NCI-H524 (cell line): ENCODE measurements around the gene CKLF.
"Not testable (repeated sequence)": the region's sequence is repeated elsewhere in the genome, so short reads cannot be mapped to it uniquely, and the experiment has no call there.

Experiments used
- DNase-seq, 2 experiments: peaks; one replicate each; lab custom pipeline; 2025; lab: John Stamatoyannopoulos, UW

CKLF gene

DNA sequence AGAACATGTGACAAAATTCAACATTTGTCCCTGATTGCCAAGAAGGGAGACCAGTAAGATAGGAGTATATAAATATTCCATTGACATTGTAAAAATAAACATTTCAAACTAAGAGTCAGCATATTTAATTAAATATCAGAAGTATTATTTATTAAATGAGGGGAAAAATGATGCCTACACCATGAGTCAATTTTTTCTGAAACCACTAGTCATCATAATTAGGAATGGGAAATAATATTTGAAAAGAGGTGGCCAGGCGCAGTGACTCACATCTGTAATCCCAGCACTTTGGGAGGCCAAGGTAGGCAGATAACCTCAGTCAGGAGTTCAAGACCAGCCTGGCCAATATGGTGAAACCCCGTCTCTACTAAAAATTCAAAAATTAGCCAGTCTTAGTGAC lies 16.0 kb downstream of the CKLF start:
- DNase-seq: no peak

DNA sequence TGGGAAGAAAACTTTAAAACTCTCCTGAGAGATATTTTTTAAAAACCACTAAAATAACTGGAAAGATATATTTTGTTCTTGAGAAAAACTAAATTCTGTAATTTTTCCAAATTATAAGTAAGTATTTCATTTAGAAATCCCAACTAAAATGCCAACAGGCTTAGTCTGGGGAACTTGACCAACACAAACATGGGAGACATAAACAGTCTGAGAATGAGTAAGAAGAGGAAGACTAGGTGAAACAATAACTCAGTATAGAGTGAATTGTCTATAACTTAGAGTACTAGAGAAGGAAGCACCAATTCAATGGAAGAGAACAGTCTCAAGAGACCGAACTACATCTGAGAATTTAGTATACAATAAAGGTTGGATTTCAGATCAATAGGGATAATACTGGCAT lies 16.8 kb downstream of the CKLF start:
- no peak for DNase-seq

DNA sequence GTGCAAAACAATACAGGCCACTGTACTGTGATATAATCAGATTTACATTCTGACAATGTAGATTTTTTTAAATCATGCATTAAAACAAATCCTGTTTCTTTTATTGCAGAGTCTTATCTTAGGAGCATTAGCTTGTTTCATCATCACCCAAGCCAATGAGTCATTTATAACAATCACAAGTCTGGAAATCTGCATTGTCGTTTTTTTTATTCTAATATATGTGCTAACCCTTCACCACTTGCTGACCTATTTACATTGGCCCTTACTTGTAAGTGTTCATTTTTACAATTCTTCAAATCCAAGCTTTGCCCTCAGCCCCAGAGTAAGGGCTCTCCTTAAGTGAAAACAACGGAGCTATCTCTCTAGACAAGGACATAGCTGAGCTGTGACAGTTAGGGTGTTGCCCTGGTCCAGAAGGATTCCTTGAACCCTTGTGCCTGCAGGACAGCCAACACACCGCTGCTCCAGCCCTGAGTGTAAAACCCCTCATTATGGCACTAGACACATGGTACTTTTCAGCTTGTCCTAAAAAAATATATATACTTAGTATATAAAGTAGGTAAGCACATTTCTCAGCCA lies 17.5 kb downstream of the CKLF start:
- DNase-seq: no peak

DNA sequence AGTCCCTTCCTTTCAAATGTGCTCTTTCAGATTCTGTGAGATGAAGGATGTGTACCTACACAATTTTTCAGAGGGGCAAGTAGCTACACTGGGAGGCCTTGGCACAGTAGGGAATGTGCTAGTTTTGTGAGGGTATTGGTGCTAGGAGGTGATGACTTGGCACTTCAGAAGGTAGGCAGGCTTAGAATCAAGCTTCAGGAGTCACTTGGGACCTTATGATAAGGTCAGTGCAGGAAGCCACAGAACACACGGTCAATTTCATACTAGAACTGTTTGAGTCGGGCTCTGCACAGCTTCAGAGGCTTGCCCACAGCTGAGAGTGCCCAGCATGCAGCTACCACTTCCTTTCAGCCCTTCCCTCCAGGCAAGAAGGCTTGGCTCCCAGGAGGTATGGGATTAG lies 20.0 kb downstream of the CKLF start:
- no peak for DNase-seq

DNA sequence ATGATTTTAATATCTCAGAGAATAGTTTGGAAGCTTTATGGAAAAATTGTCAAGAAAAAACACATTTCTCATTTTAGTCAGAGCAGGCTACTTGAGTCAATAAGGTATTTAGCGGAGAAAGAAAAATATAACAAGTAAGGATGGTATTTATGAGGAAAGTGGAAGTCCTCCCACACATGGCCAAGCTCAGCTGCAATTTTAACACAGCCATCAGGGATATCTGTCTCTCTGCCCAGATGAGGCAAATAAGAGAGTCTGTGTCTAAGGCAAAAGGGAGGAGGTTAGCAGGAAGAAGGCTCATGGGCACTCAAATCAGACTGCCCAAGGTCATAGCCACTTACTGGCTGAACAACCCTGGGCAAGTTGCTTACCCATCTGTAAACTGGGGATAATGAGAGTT lies 21.7 kb downstream of the CKLF start:
- DNase-seq: no peak

DNA sequence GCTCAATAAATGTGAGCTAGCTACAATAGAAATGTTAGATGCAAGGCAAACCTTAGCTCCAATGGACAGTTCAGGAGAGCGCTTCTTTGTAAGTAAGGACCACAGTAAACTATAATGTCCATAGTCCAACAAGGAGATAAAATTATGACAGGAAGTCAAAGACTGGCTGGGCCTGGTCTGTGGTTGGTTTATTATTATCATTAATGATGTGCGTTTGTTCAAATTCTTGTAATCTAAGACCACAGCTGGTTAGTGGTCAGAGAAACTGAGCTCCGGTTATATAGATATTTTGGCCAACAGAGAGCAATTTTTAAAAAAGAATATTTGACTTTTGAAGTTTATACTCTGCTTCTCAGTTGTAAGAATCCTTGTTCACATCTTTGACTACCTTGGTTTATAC lies 22.2 kb downstream of the CKLF start:
- no peak for DNase-seq

DNA sequence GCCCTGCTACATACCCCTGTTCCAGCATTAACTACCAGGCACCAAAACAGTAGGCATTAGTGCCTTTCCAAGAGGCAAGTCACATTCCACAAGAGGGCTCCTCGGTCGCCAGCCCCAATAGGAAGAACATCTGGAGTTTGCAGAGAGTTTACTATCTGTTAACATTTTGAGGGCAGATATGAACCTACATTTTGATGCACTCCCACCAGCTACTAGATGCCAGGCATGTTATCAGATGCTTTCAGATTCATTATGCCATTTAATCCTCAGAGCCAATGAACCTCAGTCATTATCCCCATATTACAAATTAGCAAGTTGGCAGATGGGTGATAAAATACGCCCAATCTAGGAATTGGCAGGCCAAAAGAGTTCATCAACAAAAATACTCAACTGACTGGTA lies 22.7 kb downstream of the CKLF start:
- no peak for DNase-seq

DNA sequence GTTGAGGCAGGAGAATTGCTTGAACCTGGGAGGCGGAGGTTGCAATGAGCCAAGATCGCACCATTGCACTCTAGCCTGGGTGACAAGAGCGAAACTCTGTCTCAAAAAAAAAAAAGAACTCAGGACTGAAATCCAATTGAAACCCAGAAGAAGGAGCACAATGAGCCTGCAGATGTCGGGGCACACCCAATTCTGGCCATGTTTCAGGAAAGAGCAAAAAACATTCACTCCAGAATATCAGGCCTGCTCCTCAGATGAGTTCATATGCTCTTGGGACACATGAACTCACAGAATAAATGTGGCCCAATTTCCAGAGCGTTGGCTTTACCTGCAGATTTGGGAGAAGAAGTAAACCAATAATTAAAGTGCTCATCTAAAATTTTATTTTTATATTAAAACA lies 23.9 kb downstream of the CKLF start:
- no peak for DNase-seq

DNA sequence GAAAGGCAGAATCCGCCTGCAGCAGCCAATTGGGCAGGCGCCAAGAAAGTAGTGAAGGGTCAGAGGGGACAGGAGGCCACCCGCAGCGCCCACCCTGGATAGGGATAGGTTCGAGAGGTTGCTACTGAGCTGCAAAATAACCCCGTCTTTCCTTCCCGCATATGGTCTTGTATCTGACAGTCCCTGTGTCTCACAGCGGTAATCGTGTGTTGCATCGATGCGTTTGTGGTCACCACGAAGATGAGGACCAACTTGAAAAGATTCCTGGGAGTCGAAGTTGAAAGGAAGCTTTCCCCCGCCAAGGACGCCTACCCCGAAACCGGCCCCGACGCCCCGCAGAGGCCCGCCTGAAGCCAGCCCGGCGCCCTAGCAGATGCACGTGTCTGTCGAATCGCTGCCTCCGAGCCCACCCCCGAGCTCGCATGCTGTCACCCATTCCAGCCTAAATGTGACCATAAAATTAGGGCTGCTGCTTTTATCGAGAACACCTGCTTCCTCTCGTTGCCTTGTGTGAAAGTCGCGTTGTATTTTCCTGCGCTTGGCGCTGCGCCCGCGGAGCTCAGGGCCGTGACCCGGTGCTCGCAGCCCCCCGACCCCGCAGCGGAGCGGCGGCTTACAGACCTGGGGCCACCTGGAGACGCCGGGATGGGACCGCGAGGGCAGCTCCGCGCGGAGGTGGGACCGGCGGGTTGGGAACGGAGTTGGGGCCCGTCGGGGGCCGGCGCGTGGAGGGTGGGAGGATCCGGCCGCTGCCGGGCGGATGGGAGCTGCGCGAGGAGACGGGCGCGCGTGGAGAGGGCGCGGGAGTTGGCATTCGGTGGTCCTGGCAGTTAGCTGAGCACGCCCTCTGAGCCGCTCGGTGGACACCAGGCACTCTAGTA lies 26.5 kb downstream of the CKLF start, which contains the start of gene CMTM2:
Gene CMTM2 (plus strand): TSS at position 813 of the 881 bp plus-strand sequence. CDS start 145 bp downstream, outside the sequence.
- DNase-seq: peak in 1 of 2 experiments; percentile 39

DNA sequence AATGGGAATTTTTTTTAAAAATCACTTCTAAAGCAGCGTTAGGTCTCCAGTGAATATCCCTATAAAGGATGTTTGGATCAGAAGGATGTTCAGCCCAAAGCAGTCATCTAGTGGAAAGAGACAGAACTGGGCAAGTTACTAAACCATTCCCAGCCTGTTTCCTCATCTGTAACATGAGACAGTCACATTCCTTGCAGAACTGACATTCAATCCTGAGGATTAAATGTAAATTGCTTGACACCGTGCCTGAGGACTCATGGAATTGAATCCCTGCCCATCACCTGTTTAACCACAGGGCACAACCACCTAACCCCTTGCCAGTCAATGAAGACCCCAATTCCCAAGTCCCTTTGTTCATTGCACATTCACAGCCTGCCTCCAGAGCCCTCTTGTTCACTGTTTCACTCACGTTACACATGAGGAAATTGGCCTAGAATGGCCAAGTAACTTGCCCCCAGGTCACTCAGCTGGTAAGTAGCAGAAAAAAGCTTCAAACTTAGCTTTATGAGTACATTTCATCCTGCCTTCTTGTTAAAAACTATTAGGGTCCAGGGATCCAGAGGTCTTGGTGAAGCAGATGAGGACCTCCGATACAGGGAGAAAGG lies 28.3 kb downstream of the CKLF start:
- DNase-seq: peak; percentile 50 to 61

DNA sequence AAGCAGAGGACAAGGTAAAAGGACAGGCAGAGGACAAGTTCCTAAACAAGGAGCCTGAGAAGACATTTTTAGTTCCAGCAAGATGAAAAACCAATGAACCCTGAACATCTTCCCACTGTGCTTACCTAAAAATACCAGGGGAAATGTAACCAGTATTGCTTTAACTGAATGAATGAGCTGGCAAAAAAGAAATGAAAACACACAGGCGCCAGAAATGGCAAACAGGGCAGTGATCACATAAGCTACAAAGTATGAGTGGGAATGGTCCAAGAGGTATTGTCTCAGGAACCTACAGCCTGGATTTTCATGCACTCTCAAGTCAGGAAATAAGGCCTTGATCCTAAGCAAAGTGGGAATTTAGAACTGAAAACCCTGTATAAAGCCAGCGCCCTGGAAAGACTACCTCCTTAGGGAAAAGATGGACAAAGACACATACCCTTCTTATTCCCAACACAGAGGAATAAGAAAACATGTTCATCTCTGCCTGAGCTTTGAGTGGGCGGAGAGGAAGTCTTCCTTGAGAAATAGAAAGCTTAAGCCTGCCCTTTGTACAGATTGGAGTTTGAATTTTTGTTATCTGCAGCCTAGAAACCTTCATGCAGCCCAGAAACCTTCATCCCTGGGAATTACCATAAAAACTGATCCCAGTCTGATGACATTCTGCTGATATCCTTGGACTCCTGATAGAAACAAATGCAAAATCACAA lies 29.0 kb downstream of the CKLF start:
- DNase-seq: no peak

DNA sequence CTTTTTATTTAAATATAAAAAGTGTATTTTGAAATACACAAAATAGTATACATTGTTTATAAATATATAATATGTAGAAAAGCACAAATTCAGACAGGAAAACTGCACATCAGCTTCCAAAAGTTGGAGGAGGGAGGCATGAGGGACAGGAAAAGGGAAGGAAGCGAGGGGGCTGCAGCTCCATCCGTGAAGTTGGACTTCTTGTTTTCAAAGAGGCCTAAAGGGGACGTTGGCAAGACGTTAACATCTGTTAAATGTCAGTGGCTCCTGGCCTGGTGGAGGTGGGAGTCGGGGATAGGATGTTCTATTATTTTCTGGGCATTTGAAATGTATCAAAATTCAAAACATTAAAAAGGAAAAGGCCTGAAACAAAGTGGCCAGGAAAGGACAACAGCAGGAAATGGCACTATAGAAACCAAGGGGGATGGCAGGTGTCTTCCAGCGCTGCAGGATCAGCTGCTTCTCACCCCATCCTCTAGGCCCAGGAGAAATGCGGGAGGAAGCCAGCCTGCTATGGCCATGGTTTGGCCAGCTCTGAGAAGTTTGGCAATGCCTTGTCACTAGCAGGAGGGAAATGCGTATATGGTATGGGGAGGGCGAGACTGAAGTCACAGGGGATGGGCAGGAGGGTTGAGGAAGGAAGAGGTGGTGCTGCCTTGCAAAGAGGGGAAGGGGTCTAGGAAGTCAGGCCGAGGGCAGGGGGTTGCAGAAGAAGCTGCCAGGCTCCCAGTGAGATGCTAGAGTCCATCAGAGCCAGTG lies 33.3 kb downstream of the CKLF start:
- no peak for DNase-seq

DNA sequence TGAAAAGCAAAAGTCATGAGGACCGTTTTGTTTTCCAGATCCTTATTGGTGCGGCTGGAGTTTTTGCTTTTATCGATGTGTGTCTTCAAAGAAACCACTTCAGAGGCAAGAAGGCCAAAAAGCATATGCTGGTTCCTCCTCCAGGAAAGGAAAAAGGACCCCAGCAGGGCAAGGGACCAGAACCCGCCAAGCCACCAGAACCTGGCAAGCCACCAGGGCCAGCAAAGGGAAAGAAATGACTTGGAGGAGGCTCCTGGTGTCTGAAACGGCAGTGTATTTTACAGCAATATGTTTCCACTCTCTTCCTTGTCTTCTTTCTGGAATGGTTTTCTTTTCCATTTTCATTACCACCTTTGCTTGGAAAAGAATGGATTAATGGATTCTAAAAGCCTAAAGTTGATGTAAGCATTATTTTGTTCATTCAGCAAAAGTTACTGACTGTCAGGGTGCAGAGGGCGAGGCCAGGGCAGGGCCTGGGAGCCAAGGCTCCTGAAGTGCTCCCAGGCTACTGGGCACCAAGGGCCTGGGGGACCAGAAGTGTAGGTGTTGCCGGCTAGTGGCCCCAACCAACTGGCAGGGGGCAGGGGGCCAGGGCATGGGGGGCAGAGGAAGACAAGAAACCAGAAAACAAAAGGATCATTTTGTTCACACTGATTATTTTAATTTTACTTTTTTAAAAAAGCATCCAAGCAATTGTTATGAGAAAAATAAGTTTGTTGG lies 35.7 kb downstream of the CKLF start:
- DNase-seq: no peak

DNA sequence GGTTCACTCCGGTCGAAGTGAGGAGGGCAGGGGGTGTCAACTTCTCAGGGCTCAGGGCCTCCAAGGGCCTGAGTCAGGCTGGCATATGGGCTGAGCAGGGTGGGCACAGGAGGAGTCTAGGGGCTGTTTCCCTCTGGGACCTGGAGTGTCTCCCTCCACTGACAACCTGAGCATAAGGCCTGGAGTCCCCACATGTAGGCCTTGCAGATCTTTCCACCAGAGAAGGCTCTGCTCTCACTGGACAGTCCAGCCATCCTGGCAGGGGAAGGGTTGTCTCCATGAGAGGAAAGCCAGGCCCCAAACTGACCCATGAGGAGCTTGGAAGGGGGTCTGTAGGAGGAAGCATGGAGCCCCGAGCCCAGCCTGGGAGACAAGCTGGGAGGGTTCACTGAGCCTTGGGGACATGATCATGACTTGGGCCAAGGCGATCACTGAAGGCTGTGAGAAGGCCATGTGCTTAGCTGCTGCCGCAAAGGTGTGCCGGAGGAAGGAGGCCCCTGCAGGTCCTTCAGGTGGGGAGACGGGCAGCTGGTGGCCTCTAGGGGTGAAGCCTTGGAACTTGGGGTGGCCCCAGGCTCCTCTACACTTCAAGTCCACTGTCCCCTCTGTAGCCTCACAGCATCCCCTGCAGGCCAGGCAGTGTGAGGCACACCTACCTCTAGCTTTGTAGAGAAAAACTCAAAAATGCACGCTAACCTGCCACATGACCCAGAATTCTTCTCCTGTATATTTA lies 36.8 kb downstream of the CKLF start:
- DNase-seq: no peak

DNA sequence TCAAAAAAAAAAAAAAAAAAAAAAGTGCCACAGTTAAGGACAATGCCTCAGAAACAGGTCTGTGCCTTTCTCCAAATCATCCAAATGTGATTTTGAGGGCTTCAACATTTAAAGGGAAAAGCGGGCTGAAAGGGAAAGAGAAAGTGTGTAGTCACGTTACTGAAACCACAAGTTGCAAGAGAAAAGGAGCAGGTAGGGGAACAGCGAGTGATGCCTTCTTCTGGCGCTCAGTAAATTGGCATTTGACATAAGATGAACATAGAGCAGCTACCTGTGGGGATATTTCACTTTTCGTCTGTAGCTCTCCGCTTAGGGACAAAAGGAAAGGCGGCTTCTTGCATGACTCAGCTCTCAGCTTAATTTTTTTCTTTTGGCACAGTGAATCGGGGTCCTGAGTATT lies 37.9 kb downstream of the CKLF start:
- no peak for DNase-seq

DNA sequence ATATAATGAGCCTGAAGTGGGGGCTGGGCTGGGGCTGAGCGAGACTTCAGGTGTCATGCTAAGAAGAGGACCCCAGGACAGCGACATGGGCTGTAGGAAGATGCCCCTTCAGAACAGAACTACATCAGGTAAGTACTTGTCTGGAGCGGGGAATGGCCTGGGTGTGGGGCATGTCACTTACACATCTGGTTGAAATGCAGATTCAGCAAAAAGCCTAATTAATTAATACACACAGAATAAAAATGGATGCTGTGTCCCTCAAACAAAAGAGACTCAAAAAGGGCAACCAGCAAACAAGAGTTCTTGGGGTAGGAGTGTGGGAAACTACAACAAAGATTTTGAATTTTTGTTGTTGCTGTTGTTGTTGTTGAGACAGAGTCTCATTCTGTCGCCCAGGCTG lies 38.6 kb downstream of the CKLF start:
- DNase-seq: no peak

DNA sequence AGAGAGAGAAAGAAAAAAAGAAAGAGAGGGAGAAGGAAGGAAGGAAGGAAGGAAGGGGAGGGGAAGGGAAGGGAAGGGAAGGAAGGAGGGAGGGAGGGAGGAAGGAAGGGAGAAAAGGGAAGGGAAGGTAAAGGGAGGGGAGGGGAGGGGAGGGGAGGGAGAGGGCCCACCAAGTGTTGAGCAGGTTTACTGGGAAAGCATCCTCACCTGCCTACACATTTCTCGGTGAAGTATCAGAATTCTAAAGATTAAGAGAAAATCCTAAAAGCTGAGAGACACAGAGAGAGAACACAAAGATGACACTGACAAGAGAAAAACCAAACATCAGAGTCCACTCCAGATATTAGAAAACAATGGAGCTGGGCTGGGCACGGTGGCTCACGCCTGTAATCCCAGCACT lies 39.9 kb downstream of the CKLF start:
- DNase-seq: no peak

DNA sequence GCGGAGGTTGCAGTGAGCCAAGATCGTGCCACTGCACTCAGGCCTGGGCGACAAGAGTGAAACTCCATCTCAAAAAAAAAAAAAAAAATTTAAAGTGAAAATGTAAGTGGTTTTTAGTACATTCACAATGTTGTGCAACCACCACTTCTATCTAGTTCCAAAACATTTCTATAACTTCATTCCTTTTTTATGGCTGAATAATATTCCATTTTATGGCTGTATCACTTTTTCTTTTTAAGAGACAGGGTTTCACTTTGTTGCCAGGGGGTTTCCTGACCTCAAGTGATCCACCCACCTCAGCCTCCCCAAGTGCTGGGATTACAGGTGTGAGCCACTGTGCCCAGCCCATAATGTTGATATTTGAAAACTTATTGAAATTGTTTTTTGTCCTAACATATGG lies 40.4 kb downstream of the CKLF start:
- no peak for DNase-seq

DNA sequence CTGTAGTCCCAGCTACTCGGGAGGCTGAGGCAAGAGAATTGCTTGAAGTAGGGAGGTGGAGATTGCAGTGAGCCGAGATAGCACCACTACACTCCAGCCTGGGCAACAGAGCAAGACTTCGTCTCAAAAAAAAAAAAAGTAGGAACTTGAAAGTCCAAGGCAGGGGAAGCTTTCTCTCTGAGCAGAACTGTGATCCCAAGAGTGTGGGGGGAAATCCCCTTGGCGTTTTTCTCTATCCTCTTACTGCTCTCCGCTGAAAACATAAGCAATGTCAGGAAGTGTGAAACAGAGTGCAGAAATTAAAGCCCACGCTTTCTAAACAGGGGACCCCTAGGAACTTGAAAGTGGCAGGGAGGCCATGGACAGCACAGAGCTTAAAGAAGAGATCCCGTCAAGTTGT lies 42.4 kb downstream of the CKLF start:
- DNase-seq: no peak

DNA sequence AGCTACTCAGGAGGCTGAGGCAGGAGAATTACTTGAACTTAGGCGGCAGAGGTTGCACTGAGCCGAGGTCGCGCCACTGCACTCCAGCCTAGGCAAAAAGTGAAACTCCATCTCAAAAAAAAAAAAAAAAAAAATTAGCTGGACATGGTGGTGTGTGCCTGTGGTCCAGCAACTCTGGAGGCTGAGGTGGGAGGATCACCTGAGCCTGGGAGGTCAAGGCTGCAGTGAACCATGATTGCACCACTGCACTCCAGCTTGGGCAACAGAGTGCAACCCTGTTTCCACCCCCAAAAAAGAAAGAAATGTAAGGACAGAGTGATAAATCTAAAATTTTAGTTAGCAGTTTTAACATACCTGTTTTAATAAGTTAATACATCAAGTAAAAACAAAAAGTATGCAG lies 44.2 kb downstream of the CKLF start:
- DNase-seq: not testable (repeated sequence)
